Stimulated activated CD4-positive, alpha-beta T cell treated with anti-CD3 and anti-CD28 coated beads, TNF-alpha, amount 100 ng/mL, for 48 hours (primary cell): ENCODE data around the gene NLRP14.

Experiments used
- DNase-seq, 3 donors: peaks; one replicate each; pipeline ENCODE4 v3.0.0-alpha.2; 2020; ENCODE audit warnings: low read depth in 3 of 3

The NLRP14 gene

GRCh38 chr11:7020183-7020917 lies at the start of gene NLRP14, which contains the start of gene ZNF214:
NLRP14 (plus strand) TSS chr11:7020479; CDS start chr11:7038587, 18,108 bp downstream.
ZNF214 (minus strand) TSS chr11:7020346; CDS start chr11:7002835, 17,511 bp downstream.
- DNase-seq: no peak

- no peak for DNase-seq
Observed at GRCh38 chr11:6979365-6979764, 40.9 kb upstream of the NLRP14 start.

- no peak for DNase-seq
Observed at GRCh38 chr11:6986487-6986886, 33.8 kb upstream of the NLRP14 start.

GRCh38 chr11:6988506-6988905 lies 31.8 kb upstream of the NLRP14 start:
- no peak for DNase-seq

- no peak for DNase-seq
Observed at GRCh38 chr11:6991227-6991626, 29.1 kb upstream of the NLRP14 start.

GRCh38 chr11:6992026-6992425 lies 28.3 kb upstream of the NLRP14 start:
- no peak for DNase-seq

GRCh38 chr11:6992457-6993417 lies 27.5 kb upstream of the NLRP14 start:
- no peak for DNase-seq

GRCh38 chr11:6995703-6996102 lies 24.6 kb upstream of the NLRP14 start:
- no peak for DNase-seq

- no peak for DNase-seq
Observed at GRCh38 chr11:7004482-7004881, 15.8 kb upstream of the NLRP14 start.

GRCh38 chr11:7014118-7014517 lies 6.2 kb upstream of the NLRP14 start:
- DNase-seq: no peak

GRCh38 chr11:7016011-7016410 lies 4.3 kb upstream of the NLRP14 start:
- no peak for DNase-seq

GRCh38 chr11:7019500-7020182 lies 638 bp upstream of the NLRP14 start:
- DNase-seq: no peak

- no peak for DNase-seq
Observed at GRCh38 chr11:7021318-7021717, 1.0 kb downstream of the NLRP14 start.

- DNase-seq: no peak
Observed at GRCh38 chr11:7028141-7028540, 7.9 kb downstream of the NLRP14 start.

- no peak for DNase-seq
Observed at GRCh38 chr11:7030836-7031235, 10.6 kb downstream of the NLRP14 start.

GRCh38 chr11:7031471-7031871 lies 11.2 kb downstream of the NLRP14 start:
- DNase-seq: no peak

- no peak for DNase-seq
Observed at GRCh38 chr11:7032692-7033091, 12.4 kb downstream of the NLRP14 start.

- no peak for DNase-seq
Observed at GRCh38 chr11:7034019-7034418, 13.7 kb downstream of the NLRP14 start.

- no peak for DNase-seq
Observed at GRCh38 chr11:7046474-7047175, 26.3 kb downstream of the NLRP14 start.

GRCh38 chr11:7050191-7050590 lies 29.9 kb downstream of the NLRP14 start:
- DNase-seq: no peak

- no peak for DNase-seq
Observed at GRCh38 chr11:7056828-7057513, 36.7 kb downstream of the NLRP14 start.
